Esophagus muscularis mucosa (tissue), 4 donors: ENCODE data around the gene TRIM46. TPM values are rescaled to one million over a fixed set of nuclear protein-coding genes. Genes with fewer than 3 reads are reported as not detected.
"Not testable (repeated sequence)": the region's sequence is repeated elsewhere in the genome, so short reads cannot be mapped to it uniquely, and the experiment has no call there.

Experiments used
- DNase-seq: peaks from one replicate; pipeline ENCODE4 v3.0.0-alpha.2; 2017; ENCODE audit errors: extremely low spot score
- H3K27ac ChIP-seq, 4 donors: fragments of 200-600 bp; sonication (generic); replicated peaks in 1 of 4; 1 replicate in 3 of 4; 2 replicates in 1 of 4; pipeline ENCODE4 v1.5.1; 2016 to 2019; ENCODE audit warnings: mild to moderate bottlenecking in 1 of 4
- H3K27me3 ChIP-seq, 4 donors: fragments of 200-600 bp; sonication (generic); one replicate each; pipeline versions ENCODE4 v1.5.1 to v1.6.0; 2016 to 2019
- H3K36me3 ChIP-seq, 4 donors: fragments of 200-600 bp; sonication (generic); one replicate each; pipeline ENCODE4 v1.5.1; 2016 to 2019
- H3K4me1 ChIP-seq, 4 donors: fragments of 200-600 bp; sonication (generic); one replicate each; pipeline ENCODE4 v1.5.1; 2016 to 2019
- H3K4me3 ChIP-seq, 4 donors: fragments of 200-600 bp; sonication (generic); 1 replicate in 2 of 4; 2 replicates in 2 of 4; pipeline ENCODE4 v1.5.1; 2016 to 2019; ENCODE audit warnings: mild to moderate bottlenecking in 4 of 4, moderate library complexity in 1 of 4
- H3K9me3 ChIP-seq, 4 donors: fragments of 200-600 bp; sonication (generic); 1 replicate in 3 of 4; 2 replicates in 1 of 4; pipeline ENCODE4 v1.5.1; 2016 to 2019
- CTCF ChIP-seq, 3 experiments: fragments of 200-600 bp in 2 of 3; fragments of 450-650 bp in 1 of 3; sonication (generic) in 2 of 3; IDR thresholded peaks; one replicate each; pipeline ENCODE4 v1.5.1; 2017 to 2019; ENCODE audit warnings: antibody characterized with exemption in 3 of 3, mild to moderate bottlenecking in 2 of 3, moderate library complexity in 1 of 3
- EP300 ChIP-seq: sonication (generic); formaldehyde crosslinking; IDR thresholded peaks from one replicate; pipeline ENCODE4 v1.6.1; 2017; ENCODE audit warnings: antibody characterized with exemption
- POLR2A ChIP-seq: fragments of 450-650 bp; IDR thresholded peaks from one replicate; pipeline ENCODE4 v1.6.1; 2017; ENCODE audit warnings: antibody characterized with exemption, moderate library complexity, mild to moderate bottlenecking, low read depth
- POLR2AphosphoS5 ChIP-seq, 2 donors: sonication (generic); formaldehyde crosslinking; IDR thresholded peaks; one replicate each; pipeline ENCODE4 v1.6.1; 2017; ENCODE audit warnings: antibody characterized with exemption in 2 of 2
- WGBS: methylation state at CpG from one replicate; pipeline ENCODE4 v1.1.5; 2018; 5-methylcytosine and 5-hydroxymethylcytosine counted together
- intact Hi-C: fragments of 100-400 bp; cut with DNase I; formaldehyde crosslinking; loops from one replicate; pipeline ENCODE4 v1.15.1; 2023
- total RNA-seq, 4 donors: library from RNA; depleted of rRNA; stranded (reverse); fragments of >200 nt; gene quantifications; one replicate each; pipeline versions ENCODE4 v1.1.0 to v1.2.1, GENCODE V29; 2016

TRIM46 gene
- total RNA-seq, 4 donors from 2014 or later: 0.13 to 1.7 (median 0.17) TPM; not detected in 1

GRCh38 chr1:155186794-155187455, 13.3 kb downstream of the TRIM46 start:
- no peak for TF ChIP-seq POLR2AphosphoS5 (IDR thresholded peaks at IDR 0.05)
- TF ChIP-seq CTCF (IDR thresholded peaks at IDR 0.05): no peak
- no peak for TF ChIP-seq EP300
- TF ChIP-seq POLR2A: no peak
- H3K27ac ChIP-seq: no peak overlapping the region
- WGBS: 69% methylated on average over 14 of the region's 14 CpGs
- no peaks in the 10 kb centered on the region for H3K27me3 ChIP-seq
- H3K4me3 ChIP-seq: no peak overlapping the region
- no peak for DNase-seq
- no peaks in the 10 kb centered on the region for H3K9me3 ChIP-seq
- intact Hi-C loops: no loop called here
- peaks cover 0 to 3% (median 0%) of the 10 kb centered on the region in 4 donors for H3K36me3 ChIP-seq
- peaks cover 0 to 8% (median 1%) of the 10 kb centered on the region in 4 donors for H3K4me1 ChIP-seq

- TF ChIP-seq EP300 (no peak), POLR2AphosphoS5 (IDR thresholded peaks at IDR 0.05) (no peak), CTCF (IDR thresholded peaks at IDR 0.05) (no peak), POLR2A (no peak)
- WGBS: 69% methylated on average over 14 of the region's 16 CpGs
- no peak for DNase-seq
- H3K27ac ChIP-seq: no peak overlapping the region
- H3K27me3 ChIP-seq: no peaks in the 10 kb centered on the region
- H3K9me3 ChIP-seq: no peaks in the 10 kb centered on the region
- peaks cover 0 to 3% (median 0%) of the 10 kb centered on the region in 4 donors for H3K36me3 ChIP-seq
- intact Hi-C loops: no loop called here
- H3K4me1 ChIP-seq: peaks cover 3 to 8% (median 6%) of the 10 kb centered on the region in 4 donors
- H3K4me3 ChIP-seq: no peak overlapping the region
These were observed 13.8 kb downstream of the TRIM46 start for GRCh38 chr1:155187456-155187891.

GRCh38 chr1:155188268-155188667, 14.6 kb downstream of the TRIM46 start:
- H3K36me3 ChIP-seq: peaks cover 0 to 3% (median 0%) of the 10 kb centered on the region in 4 donors
- DNase-seq: no peak
- intact Hi-C loops: no loop called here
- H3K4me1 ChIP-seq: peaks cover 11 to 16% (median 14%) of the 10 kb centered on the region in 4 donors
- no peaks in the 10 kb centered on the region for H3K27me3 ChIP-seq
- H3K9me3 ChIP-seq: no peaks in the 10 kb centered on the region
- no peak for TF ChIP-seq CTCF (IDR thresholded peaks at IDR 0.05)
- TF ChIP-seq EP300: no peak
- no peak for TF ChIP-seq POLR2A
- TF ChIP-seq POLR2AphosphoS5 (IDR thresholded peaks at IDR 0.05): no peak
- no peak overlapping the region for H3K4me3 ChIP-seq
- no peak overlapping the region for H3K27ac ChIP-seq
- 90% methylated on average over 4 of the region's 14 CpGs for WGBS

- H3K27me3 ChIP-seq, H3K4me3 ChIP-seq, H3K9me3 ChIP-seq, H3K27ac ChIP-seq, H3K36me3 ChIP-seq, intact Hi-C loops, DNase-seq: not testable (repeated sequence)
- 97% methylated on average over 20 of the region's 45 CpGs for WGBS
- H3K4me1 ChIP-seq: peaks cover 26 to 32% (median 28%) of the 10 kb centered on the region in 4 donors
These were observed 16.3 kb downstream of the TRIM46 start for GRCh38 chr1:155189926-155190325.

- TF ChIP-seq POLR2AphosphoS5 (IDR thresholded peaks at IDR 0.05) (no peak), POLR2A (no peak), CTCF (IDR thresholded peaks at IDR 0.05) (no peak), EP300 (no peak)
- intact Hi-C loops: no loop called here
- peaks cover 30 to 52% (median 46%) of the 10 kb centered on the region in 4 donors for H3K4me1 ChIP-seq
- WGBS: 77% methylated on average over 11 of the region's 17 CpGs
- no peak for DNase-seq
- H3K27ac ChIP-seq: peak overlapping the region; percentile 91 to 92 (median 92)
- H3K9me3 ChIP-seq: no peaks in the 10 kb centered on the region
- no peaks in the 10 kb centered on the region for H3K27me3 ChIP-seq
- H3K36me3 ChIP-seq: peaks cover 0 to 8% (median 2%) of the 10 kb centered on the region in 4 donors
- H3K4me3 ChIP-seq: no peak overlapping the region
These were observed 18.3 kb downstream of the TRIM46 start for GRCh38 chr1:155191904-155192303.
